ENCODE results near the gene SOX6. TPM values are rescaled to one million over a fixed set of nuclear protein-coding genes. Genes with fewer than 3 reads are reported as not detected.
"Not testable (repeated sequence)": the region's sequence is repeated elsewhere in the genome, so short reads cannot be mapped to it uniquely, and the experiment has no call there.

Gene SOX6
- 39.3 TPM for total RNA-seq

DNA sequence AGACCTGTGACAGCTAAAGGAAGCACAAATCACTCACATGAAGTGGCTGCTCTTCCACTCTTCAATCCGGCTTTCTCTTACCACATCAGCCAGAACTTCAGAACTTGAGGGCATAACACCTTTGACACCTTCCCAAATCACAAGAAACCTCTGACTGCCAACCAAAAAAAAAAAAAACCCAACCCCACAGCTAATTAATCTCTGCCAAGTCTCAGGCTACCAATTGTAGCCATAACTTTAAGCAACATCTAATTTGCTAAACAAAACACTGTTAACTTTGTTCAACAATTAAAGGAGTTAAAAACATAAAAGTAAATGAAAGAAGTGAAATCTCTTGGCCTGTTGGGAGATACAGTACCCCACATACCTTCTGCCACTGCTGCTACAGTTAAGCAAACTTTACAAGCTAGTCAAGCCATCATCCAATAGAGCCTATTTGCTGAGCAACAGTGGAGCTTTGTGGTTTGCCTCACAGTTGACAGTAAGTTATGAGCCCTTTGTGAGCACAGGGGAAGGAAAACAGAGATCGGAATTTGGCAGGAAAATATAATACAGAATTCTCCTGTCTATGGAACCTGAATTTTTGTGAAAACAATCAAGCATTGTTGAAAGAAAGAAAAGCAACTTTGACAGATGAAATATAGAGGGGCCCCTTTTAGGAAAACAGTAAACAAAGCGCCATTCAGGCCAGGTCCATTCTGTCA lies at the start of gene SOX6:
Gene SOX6, minus strand, starts transcription at position 490 of the 704 bp plus-strand sequence. CDS start 15,298 bp downstream, outside the sequence.
- no peak for DNase-seq

DNA sequence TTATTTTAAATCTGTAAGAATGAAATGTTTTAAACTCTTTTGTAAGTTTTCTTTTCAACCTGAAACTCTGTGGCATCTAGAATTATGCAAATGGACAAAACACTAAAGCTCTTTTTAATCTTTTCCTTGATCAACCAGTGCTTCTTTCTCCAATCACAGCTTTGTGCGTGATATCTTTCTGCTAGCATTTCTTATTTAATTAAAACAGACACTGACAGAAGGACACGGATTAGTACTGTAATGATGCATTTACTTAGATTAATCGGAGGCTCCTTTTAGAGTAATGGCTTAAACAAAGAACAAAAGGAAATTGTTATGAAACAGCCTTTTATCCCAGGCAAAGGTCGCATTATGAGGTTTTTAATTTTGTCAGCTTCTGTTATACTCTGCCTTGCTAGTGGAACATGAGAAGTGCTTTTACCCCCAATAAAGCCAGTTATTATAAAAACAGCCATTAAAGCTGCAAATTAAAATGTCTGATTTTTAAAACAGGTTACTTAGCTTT lies 48.5 kb upstream of the SOX6 start:
- DNase-seq = no peak

DNA sequence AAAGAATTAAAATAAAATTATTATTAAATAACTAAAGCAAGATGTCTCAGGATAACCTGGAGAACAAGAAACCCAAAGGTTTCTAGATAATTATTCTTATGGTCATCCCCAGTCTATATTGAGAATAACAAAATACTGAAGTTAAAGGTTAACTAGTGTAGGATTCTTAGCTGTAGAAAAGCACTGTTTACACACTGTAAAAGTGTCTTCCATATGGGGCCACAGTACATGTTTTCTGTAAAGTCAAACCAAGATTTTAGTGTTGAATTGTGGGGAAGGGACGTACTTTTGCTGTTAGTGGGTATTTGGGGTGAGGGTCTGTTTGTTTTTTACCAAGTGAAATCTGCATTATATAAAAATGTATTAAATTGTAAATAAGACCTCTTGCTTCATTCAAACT lies 47.5 kb upstream of the SOX6 start:
- DNase-seq = no peak

DNA sequence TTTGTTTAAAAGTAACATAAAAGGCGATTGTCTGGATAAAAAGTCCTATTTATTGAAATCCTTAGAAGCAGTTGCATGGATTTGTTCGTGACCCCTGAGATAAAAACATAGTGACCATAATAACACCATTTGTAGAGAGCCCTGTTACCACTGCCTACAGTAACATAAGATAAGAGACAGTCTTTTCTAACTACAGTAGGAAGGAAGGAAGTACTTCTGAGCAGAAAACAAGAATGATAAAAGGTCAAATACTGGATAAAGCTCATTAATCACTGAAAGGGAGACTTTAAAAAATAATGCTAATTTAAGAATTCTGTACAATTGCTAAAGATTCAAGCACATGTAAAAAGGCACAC lies 47.1 kb upstream of the SOX6 start:
- DNase-seq = no peak

DNA sequence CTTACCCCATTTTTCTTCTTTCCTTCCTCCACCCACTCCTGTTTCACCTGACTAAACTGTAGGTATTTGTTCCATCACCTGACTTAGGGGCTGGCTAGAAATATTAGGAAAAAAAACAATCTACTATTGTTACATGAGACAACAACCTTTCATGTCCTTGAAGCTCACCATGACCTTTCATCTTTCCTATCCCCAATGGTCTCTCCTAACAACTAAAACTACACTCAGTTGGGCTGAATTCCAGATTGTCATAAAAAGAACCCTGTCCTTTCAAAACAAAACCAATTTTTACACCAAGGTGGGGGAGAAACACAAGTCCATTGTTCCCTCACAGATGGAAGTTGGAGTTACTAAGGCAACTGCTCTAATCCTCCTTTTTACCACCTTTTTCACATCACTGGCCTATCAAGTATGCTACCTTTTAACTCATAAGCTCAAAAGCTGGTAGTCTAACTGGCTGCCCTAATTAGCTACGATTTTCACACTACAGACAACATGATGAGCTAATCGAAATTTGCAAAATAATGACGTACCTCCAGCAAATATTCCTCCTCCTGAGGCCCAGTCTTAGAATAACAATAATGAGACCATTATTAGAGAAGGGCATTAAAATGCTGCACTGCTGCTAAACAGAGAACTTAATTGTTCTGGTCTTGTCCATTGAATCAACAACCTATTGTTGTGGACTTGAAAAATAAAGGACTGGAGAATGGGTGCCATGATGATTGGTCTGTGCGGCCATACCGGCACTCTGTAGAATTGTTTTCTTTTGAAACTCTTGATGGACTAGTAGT lies 46.5 kb upstream of the SOX6 start:
- DNase-seq = no peak

DNA sequence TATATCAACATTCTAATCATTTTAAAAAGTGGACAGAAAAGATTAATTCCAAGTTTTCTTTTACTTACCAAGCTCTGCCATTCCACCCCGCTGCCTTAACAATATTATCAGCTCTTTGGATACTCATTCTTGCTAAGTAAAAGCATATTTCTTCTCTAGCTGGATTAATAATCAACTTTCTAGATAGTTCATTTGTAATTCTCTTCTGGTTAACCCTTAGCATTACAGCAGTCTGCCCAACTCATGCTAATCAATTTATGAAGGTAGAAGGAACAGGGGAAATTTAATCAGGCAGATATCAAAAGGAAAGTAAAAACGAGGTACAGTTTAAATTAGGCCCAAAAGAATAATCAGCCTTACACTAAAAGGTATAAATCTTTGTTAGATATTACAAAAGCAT lies 41.0 kb upstream of the SOX6 start:
- no peak for DNase-seq

DNA sequence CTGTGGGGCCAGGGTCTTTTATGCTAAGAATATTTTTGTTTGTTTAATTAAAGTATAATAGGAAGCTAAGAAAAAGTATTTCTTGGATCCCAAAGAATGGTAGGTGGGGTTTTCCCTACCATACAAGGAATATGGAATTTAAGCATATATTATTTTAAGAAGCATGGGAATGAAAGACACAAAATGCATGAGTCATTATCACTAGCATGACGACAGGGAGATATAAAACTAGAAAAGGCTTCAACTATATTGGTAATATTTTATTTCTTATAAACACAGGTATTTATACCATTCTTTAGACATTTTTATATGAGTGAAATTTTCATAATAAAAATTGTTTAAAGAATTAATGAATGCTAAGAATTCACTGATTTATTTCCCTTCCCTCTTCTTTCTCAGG lies 39.3 kb upstream of the SOX6 start:
- no peak for DNase-seq

DNA sequence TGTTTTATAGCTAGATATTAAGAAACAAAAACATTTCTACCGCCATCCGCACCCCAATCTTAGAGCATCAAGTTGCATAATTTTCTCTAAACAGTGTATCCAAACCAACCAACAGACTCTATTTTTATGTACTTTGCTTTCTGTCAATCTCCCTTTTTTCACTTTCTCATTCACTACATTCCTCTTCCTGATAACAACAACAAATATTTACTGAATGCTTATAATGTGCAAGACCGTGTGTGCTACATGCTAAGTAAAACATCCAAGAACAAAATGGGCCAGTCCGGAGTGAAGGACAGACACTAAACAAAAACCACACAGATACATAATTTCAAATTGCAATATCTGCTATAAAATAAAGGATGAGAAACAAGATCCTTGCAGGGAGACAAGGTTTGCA lies 38.6 kb upstream of the SOX6 start:
- no peak for DNase-seq

DNA sequence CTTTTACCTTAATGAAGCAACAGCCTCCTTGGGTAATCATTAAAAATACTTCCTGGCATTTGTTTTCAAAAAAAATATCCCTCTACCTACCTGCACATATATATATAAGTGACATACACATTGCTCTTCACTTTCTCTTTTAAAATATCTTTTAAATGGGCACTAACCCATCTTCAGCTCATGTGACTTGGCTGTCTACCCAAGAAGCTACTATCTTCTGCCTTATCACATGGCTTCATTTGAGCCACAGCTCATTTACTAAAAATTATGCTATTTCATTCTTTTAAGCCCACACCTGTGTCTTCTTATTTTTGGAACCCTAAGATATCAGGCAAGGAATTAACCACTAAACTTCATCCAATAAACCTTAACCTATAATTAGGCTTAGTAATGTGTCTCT lies 37.0 kb upstream of the SOX6 start:
- DNase-seq = no peak

DNA sequence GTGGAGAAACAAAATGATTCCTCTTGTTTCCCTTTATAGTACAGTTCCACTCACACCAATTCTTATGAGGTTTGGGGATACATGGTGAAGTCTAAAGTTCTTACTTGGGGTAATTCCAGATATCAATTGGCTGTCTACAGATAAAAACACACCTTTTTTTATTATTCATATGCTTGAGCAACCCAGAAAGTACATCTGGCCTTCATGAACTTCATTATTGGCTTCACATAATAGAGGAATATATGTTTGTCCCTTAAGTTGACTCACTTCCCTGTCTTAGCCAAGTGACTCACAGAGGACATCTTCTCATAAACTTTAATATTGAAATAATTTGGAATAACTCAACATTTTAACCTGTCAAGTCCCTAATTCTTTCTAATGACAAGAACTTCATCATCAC lies 36.3 kb upstream of the SOX6 start:
- DNase-seq = no peak

DNA sequence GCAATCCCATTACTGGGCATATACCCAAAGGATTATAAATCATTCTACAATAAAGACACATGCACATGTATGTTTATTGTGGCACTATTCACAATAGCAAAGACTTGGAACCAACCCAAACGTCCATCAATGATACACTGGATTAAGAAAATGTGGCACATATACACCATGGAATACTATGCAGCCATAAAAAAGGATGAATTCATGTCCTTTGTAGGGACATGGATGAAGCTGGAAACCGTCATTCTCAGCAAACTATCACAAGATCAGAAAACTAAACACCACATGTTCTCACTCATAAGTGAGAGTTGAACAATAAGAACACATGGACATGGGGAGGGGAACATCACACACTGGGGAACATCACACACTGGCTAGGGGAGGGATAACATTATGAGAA lies 34.5 kb upstream of the SOX6 start:
- not testable (repeated sequence) for DNase-seq

DNA sequence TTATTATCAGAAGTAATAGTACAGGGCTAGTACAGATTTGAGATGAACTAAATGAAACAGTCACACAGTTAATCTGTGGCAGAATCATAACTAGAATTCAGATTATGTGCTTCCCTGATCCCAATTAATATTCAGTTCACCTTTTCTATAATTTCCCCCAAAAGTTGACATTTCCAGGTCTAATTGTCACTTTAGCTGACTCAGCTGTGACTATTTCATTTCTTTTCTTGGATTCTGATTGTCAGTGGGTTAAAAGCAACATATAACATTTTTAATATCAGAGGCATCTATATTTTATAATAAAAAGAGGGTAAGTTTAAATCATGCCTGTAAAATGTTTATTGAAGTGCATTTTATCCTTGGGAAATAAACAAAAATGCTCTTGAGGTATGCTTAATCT lies 28.8 kb upstream of the SOX6 start:
- DNase-seq = no peak

DNA sequence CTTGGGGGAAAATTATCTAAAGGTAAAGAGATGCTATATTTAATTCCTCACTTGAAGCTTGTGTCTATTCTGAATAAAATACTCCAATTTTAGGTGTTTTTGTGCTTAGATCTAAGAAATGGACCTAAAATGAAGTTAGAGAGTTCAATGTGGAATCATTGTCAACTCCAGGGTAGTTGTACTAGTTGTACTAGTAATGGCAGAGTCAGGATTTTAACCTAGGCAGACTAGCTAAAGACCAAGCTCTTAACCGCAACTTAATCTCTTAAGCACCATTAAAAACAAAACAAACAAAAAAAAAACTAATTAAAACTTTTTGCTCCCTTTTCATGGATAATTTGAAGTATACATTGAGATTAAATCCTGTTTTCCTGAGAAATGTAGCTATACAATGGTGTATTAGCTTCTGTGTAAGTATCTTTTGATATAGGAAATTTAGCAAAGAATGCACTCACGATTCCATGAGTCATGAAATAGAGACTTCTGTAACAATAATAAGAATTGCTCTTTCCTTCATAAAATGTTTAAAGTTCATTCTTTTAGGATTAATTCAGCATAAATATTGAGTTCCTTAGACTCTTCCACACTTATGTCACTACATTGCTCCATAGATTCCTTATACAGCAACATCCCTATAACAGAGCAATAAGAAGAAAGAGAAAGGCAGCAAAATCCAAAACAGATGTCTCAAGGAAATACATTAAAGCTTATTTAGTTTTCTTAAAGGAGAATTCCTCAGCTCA lies 26.5 kb upstream of the SOX6 start:
- no peak for DNase-seq

DNA sequence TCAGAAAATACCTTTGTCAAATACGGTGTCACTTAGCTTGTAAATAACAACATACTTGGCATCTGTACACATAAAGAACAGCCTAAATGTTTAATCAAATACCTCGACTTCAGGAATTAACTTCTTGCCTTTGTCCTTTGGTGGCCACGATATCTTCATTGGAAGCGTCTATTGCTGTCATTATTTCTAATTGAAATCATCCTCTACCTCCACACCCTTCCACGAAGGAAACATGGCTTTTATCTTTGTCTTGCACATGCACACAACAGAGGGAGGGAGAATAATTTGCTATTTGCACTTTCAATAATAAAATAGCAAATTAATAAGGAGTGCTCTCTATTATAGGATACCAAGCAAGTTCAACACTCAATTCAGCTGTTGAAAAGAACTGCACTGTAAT lies 25.8 kb upstream of the SOX6 start:
- no peak for DNase-seq

DNA sequence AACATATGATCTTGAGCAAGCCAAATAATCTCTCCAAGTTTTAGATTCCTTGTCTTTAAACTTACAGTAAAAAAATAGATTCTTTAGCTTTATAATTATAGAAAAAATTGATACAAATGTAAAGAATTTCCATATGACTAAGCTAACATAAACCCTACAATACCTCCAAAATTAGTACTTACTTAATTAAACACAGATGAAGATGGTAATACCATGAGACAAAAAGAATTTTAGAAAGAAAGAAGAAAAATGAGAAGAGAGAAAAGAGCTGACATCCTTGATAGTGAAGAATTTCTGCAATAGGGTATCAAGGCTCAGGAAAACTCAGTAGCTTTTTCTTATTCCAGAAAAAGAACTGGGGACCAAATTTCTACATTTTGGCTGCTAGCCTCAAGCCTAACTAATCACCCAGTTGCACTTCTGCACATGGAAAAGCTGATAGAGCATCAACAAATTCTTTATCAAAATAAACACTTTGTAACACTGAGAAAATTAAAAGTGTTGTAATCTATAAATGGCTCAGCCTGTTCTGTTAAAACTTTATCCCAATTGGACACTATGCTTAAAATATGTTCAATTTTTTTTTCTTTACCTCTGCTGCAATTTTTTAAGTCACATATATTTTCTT lies 24.7 kb upstream of the SOX6 start:
- no peak for DNase-seq

DNA sequence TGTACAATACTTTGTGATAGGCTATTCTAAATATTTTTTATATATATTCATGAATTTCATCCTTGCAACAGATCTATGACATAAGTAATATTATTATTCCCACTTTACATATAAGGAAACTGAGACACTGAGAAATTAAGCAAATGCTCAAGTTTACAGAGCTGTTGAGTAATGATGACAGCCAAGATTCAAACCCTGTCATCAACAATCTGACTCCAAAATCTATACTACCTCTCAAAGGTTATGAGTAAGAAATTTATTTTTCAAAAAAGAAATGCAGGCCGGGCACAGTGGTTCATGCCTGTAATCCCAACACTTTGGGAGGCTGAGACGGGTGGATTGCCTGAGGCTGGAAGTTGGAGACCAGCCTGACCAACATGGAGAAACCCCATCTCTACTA lies 22.6 kb upstream of the SOX6 start:
- no peak for DNase-seq

DNA sequence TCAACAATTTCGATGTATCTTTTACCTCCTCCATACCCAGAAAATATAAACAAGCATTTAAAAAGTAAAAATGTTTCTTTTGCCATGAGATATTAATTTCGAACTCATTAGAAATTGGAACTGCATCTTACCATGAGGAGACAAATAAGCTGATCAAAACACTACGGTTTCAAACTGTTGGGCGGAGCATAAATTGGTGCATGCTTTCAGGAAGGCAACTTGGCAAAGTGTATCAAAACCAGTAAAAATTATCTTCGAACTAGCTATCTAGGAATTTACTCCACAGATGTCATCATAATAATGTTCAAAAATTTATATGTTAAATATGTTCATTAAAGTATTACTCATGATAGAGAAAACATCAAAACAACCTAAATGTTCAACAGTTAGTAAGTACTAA lies 21.4 kb upstream of the SOX6 start:
- no peak for DNase-seq

DNA sequence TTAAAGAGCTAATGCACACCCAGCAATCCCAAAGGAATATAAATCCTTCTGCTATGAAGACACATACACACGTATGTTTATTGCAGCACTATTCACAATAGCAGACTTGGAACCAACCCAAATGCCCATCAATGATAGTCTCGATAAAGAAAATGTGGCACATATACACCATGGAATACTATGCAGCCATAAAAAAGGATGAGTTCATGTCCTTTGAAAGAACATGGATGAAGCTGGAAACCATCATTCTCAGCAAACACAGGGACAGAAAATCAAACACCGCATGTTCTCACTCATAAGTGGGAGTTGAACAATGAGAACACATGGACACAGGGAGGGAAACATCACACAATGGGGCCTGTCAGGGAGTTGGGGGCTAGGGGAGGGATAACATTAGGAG lies 19.3 kb upstream of the SOX6 start:
- DNase-seq = not testable (repeated sequence)

DNA sequence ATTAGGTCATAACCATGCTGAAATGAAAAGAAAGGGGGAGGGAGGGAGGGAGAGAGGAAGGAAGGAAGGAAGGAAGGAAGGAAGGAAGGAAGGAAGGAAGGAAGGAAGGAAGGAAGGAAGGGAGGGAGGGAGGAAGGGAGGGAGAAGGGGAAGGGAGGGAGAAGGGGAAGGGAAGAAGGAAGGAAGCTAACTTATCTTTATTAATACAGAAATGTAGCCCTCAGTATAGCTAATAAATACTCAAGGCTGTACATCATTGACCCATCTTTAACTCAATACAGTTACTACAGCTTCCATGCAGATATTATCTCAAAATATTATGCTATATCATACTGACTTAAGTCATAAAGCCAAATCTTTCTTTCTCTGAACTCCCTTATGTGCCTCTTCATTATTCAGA lies 17.4 kb upstream of the SOX6 start:
- no peak for DNase-seq

DNA sequence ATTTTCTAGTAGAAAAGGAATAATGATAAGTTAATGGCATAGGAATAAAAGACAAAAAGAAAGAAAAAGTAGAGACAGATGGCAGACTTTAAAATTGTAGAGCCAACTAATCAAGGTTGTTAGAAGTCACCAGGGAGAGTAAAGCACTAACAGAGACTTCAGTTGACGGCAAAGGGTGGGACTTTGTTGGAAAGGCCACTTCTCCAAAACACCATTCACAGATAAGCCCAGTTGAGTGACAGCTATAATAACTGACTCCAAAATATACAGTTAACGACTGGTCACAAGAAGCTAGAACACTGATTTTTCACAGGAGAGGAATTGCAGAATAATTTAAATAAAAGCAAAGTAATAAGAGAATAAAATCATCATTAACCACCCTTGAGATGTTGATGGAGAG lies 16.0 kb upstream of the SOX6 start:
- DNase-seq = no peak

DNA sequence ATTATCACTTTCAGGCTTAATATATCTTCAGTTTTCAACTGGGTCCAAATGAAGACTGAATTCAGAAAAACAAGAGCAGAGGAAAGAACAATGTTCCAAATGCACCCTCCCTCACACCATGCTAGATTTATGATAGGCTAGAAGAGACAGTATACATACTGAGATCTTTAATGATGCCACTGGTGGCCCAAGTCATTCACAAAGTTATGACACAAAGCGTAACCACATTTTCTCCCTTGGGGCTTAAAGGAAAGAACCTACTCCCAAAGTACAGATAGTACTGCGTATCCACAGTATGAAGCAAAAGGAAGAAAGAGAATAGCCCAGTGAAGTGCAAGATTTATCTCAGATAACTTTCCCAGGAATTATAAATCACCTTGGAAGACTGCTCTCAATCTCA lies 10.9 kb upstream of the SOX6 start:
- DNase-seq = no peak

DNA sequence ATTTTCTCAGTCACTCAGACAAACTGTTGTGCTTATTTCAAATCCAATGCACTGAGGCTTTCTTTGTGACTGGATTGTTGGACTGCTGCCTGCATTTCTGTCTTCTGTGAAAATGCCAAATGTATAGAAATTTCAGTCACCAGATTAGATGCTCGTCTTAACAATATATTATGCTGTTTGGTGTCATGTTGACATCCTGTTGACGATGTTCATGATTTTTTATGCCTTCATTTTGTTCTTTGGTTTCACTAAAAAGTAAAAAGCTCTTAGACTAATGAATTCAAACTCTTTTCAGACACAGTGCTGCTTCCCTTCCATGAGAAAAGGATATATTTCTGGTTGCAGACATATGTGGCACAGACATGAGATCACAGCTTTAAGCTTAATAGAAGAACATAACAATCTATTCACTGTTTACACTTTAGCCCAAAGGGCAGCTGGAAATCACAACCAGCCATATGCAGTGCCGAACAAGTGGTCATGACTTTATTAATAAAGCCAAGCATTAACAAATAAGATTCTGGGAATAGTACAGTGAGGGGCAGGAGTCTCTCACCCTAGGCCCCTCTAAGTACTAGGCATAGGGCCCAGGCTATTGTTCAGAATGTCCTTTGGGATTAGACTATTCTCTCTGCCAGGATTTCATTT lies 9.4 kb upstream of the SOX6 start:
- DNase-seq = no peak
